SU-DHL-6 (cell line): ENCODE data around the gene PAX5.

Experiments used
- CTCF ChIP-seq: fragments of 200-600 bp; sonication (generic); IDR thresholded peaks from one replicate; pipeline ENCODE4 v1.5.1; 2017; ENCODE audit warnings: antibody characterized with exemption, mild to moderate bottlenecking, low read length, moderate library complexity; ENCODE audit not compliant: insufficient read depth, poor library complexity, severe bottlenecking
- EZH2phosphoT487 ChIP-seq: fragments of 200-600 bp; sonication (generic), shearing (Covaris generic); conservative IDR thresholded peaks from 2 replicates; pipeline ENCODE4 v1.6.1; 2018; ENCODE audit warnings: mild to moderate bottlenecking, antibody characterized with exemption, low read length, moderate library complexity, mixed read lengths

DNA sequence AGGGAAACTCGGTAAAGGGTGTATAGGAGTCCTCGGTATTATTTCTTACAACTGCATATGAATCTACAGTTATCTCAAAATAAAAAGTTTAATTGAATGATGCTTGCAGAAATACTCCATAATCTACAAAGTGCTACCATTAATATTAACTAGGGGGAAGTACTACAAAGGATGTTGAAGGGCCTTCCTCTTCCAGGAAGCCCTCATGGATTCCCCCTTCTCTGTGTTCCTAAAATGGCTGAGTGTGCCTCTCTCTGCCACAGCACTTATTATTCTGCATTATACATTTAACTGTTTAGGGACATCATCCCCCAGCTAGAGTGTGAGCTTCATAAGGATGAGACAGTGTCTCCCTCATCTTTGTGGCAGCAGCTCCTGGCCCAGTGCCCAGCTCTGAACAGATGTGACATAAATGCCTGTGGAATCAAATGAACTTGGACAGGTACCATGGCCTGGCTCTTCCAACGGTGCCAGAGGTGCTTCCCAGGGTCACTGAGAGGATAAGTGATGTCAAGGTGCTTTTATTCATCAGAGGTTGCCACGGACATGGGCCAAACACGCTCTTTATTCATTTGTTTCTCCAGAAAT lies 99.5 kb downstream of the PAX5 start:
- no peak for TF ChIP-seq CTCF
- TF ChIP-seq EZH2phosphoT487: no peak
